GM19193 (cell line): ENCODE measurements around the gene DES.

ENCODE experiments used
- POLR2A ChIP-seq: IDR thresholded peaks from 4 replicates; pipeline ENCODE4 v1.6.1; 2011; ENCODE audit not compliant: insufficient read depth, insufficient read length; ENCODE audit errors: extremely low read depth

Gene DES

DNA sequence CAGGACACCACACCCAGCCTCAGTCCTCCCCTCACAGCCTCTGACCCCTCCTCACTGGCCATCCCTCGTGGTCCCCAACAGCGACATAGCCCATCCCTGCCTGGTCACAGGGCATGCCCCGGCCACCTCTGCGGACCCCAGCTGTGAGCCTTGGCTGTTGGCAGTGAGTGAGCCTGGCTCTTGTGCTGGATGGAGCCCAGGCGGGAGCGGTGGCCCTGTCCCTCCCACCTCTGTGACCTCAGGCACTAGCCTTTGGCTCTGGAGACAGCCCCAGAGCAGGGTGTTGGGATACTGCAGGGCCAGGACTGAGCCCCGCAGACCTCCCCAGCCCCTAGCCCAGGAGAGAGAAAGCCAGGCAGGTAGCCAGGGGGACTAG lies 7.9 kb downstream of the DES start:
- no peak for TF ChIP-seq POLR2A

DNA sequence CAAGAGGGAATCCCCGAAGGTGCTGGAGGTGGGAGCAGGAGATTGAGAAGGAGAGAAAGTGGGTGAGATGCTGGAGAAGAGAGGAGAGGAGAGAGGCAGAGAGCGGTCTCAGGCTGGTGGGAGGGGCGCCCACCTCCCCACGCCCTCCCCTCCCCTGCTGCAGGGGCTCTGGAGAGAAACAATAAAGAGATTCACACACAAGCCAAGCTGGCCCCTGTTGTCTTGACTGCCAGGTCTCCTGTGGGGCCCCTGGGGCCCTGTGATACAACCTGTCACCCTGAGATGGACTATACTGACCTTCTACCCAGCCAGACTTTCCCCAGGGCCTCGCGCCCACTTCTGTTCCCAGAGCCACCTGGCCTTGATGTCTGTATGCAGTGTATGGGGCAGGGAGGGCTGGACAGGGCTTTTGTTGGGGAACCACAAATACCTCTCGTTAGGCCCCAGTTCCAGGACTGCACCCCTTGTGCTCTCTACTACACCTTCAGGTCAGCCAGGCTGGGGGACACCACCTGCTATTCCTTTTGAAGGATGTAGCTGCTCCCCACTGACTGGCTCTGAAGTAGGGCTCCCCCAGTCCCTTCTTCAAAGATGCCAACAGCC lies 8.5 kb downstream of the DES start:
- no peak for TF ChIP-seq POLR2A

DNA sequence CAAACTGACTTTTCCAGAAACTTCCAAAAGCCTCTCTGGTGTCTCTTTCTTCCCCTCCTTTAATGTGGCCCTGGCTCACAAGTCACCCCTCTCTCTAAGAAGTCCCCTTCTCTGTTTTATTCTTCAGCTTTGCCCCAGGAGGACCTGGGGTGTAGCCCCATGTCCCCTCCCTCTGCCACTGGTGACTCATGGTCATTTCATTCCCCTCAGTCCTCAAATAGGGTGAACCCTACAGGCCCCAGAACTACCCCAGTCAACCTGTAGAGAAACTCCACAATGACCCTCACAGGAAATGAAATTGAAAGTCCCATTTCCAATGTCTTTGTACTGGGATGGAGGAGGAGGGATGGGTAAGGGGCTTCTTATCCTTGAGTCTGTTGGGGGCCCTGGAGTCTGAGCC lies 10.3 kb downstream of the DES start:
- no peak for TF ChIP-seq POLR2A

DNA sequence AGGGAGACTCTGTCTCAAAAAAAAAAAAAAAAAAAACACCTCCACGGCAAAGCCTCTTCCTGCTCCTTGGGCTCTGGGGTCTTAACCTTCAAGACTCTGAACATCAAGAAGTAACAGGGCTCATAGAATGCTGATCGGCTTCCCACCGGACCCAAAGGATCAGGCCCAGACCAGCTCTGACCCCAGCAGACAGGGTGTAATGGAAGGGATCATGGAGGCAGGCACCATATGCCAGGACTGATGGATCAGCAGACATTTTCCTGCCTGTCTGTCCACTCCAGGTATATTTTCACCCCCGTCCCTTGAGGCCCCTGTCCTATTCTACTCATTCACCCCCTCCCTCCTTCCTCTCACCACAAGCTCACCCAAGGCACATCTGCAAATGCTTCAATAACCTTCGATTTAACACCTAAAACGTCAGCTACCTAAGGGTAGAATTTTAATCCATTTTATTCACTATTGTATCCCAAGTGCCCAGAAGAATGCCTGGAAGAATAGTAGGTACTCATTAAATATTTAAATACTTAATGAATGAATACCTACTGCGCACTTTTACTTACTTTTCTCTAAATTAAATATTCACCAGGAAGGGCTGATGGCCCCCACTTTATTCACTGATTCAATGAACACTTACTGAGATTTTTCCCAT lies 11.9 kb downstream of the DES start:
- TF ChIP-seq POLR2A, result no peak

- no peak for TF ChIP-seq POLR2A
Measured at GRCh38 chr2:219430633-219431615, 12.7 kb downstream of the DES start.

DNA sequence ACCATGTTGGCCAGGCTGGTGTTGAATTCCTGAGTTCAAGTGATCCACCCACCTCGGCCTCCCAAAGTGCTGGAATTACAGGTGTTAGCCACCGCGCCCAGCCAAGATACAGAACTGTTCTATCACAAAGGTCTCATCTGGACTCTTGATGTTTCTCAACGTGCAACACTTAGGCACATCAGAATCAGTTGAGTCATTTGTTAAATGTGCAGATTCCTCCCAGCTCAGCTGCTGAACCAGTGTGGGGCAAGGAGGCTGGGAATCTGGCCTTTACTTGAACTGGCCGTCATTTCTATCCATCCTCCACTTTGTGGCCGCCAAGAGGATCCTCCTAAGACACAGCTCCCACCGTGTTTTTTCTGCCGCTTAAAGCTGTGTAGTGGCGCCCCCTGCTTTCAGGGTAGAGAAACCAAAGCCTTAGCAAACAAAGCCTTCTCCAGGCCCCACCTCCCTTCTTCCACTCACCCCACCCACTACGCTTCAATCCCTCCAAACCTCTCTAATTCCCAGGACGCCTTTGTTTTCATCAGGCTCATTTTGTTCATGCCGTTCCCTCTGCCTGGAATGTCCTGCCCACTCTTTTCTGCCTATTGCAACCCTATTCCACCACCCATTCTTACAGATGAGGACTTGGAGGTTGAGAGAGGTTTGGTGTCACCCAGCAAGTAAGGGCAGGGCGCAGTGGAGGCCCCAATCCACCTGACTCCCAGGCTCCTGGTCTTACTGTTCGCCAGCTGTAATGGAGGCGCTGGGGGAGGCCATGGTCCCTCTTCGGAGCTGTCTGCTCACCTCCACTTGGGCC lies 15.7 kb downstream of the DES start:
- no peak for TF ChIP-seq POLR2A

- no peak for TF ChIP-seq POLR2A
Measured at GRCh38 chr2:219434468-219434717, 16.2 kb downstream of the DES start.

DNA sequence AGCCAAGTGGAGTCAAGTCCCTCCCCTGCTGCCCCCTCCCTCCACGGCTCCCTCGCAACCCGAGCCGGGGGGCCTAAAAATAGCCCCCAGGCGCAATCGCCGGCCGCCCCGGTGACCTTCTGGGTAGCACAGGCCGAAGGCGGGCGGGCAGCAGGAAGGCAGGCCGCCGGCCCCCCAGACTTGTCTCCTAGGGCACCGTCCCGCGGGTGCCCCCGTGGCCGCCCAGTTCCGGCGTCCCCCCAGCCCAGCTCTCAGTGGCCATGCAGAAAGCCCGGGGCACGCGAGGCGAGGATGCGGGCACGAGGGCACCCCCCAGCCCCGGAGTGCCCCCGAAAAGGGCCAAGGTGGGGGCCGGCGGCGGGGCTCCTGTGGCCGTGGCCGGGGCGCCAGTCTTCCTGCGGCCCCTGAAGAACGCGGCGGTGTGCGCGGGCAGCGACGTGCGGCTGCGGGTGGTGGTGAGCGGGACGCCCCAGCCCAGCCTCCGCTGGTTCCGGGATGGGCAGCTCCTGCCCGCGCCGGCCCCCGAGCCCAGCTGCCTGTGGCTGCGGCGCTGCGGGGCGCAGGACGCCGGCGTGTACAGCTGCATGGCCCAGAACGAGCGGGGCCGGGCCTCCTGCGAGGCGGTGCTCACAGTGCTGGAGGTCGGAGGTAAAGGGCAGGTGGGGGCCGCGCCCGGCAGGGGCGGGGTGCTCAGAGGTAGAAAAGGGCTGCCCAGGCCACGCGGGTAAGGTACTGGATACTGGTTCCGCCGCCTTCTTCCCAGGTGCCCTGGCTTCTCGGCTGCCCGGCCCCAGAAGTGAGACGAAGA lies 16.7 kb downstream of the DES start, which contains the start of gene SPEG:
Gene SPEG, plus strand, starts transcription at position 126 of the 808 bp plus-strand sequence. Its CDS starts 135 bp downstream, at position 261.
- no peak for TF ChIP-seq POLR2A

- no peak for TF ChIP-seq POLR2A
Measured at GRCh38 chr2:219435701-219436100, 17.5 kb downstream of the DES start.

DNA sequence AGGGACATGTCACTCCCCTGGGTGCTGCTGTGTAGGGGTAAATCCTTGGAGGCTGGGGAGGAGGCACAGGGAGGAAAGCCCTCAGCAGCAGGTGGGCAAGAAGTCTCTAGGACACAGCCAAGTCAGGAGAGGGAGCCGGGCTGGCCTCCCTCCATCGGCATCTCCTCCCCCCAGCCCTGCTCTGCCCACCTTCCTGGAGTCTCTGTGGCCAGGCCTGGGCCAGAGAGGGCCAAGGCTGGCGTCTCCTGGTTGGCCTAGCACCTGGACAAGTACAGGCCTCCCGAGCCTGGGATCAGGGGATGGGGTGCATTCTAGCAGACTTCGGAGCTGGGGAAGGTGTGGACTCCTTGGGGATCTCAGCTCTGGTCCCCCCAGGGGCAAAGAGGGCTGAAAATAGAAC lies 18.3 kb downstream of the DES start:
- no peak for TF ChIP-seq POLR2A

DNA sequence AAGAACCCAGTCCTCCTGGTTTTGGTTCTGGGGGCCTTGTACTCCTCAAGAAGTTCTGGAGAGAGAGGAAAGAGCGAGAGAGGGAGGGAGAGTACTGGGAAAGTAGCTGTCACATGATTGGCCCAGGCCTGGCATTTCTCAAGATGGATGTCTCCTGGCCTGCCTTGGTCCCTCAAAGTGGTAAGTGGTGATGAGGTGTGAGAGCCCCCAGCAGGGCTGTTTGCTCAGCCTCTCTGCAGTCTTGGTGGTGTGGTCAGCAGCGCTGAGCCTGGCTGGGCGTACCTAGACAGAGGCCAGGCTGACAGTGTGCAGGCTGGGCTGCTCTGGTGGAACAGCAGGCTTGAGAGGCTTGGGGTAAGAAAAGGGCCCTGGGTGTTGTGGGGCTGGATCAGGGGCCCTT lies 19.0 kb downstream of the DES start:
- no peak for TF ChIP-seq POLR2A

GRCh38 chr2:219437690-219438206 lies 19.6 kb downstream of the DES start:
- TF ChIP-seq POLR2A, result no peak

DNA sequence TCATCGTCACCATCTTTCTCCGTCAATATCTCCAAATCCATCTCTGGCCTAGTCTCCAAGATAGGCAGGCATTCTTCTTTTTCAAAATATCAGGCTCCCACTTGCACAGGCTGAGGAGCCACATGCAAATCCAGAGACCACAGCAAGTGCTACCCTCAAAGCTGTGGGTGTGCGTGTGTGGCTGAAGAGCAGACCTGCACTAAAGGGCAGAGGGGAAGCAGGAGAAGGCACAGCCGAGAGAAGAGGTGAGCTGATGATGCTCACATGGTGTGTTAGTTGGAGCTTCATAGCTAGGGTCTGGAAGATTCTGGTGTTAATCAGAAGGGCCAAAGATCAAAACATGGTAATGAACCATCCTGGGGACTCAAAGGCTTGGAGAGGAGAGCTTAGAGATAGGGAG lies 20.3 kb downstream of the DES start:
- no peak for TF ChIP-seq POLR2A

DNA sequence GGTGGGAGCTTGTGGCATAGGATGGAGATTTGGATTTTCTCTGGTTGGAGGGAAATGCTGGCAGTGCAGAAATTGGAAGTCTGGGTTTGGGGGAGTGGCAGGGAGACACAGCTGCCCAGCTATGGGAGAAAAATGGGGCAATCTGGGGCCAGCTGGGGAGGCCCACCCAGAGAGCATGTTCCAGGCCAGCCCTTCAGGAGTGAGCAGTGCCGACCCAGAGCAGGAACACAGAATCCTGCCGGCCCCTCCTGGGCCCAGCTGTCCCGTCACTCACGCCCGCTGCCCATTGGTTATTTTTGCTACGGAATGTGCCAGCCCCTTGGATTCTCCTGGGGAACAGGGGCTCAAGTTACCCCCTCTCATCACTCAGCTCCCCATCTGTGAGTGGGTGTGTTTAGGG lies 21.3 kb downstream of the DES start:
- TF ChIP-seq POLR2A, result no peak

DNA sequence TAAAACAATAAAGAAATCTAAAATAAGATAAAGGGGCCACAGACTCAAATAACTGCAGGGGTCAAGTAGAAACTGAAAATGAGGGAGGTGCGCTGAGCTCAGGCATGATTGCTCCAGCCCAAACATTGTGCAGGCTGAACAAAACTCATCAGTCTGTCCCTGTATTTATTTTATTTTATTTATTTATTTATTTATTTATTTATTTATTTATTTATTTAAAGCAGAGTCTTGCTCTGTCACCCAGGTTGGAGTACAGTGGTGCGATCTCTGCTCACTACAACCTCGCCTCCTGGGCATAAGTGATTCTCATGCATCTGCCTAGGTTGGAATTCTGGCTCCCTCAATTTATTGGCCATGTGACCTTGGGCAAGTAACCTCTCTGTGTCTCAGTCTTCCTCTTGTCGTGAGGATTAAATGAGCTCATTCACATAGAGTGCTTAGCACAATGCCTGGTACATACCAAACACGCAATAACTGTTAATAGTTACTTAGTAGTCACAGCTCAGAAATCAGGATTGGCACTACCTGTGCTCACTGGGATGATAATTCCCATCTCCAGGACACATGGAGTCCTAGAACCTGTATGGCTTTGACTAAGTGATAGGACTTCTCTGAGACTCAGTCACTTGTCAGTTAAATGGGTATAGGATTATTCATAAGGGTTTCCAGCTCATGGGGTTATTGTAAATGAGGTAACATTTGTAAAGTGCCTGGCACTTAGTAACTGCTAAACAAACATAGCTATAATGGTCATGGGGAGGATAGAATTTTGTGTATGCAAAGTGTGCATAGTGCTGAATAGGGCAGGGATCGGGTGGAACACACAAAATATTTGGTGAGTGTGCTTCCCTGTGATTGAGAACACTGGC lies 22.4 kb downstream of the DES start:
- no peak for TF ChIP-seq POLR2A
